Measurements from ENCODE around the gene KRT78. TPM values are rescaled to one million over a fixed set of nuclear protein-coding genes. Genes with fewer than 3 reads are reported as not detected.
A peak's percentile ranks its signal among the peaks of the same experiment; 100 is the strongest.
"Not testable (repeated sequence)": the region's sequence is repeated elsewhere in the genome, so short reads cannot be mapped to it uniquely, and the experiment has no call there.

KRT78 gene
- total RNA-seq (2014; rRNA removed; shearing (Covaris generic); ENCODE audit: low replicate concordance), result not detected in 2 replicates

GRCh38 chr12:52848661-52849255, at the start of gene KRT78:
KRT78 (minus strand) TSS chr12:52848994; CDS start chr12:52848930, 64 bp downstream.
- H3K27me3 ChIP-seq, result no peaks in the 10 kb centered on the region
- no peaks in the 10 kb centered on the region for H3K36me3 ChIP-seq
- no peak within 1 kb of the TSS for H3K4me3 ChIP-seq
- DNase-seq, result no peak
- H3K9me3 ChIP-seq, result no peaks in the 10 kb centered on the region

- Histone ChIP-seq H3K4me3 (no peak overlapping the region), H3K36me3 (no peaks in the 10 kb centered on the region), H3K9me3 (no peaks in the 10 kb centered on the region), H3K27me3 (no peaks in the 10 kb centered on the region)
- no peak for DNase-seq
These were observed 47.7 kb upstream of the KRT78 start for GRCh38 chr12:52896190-52897100.

- Histone ChIP-seq H3K27me3 (no peaks in the 10 kb centered on the region), H3K4me3 (no peak overlapping the region), H3K36me3 (no peaks in the 10 kb centered on the region), H3K9me3 (no peaks in the 10 kb centered on the region)
- DNase-seq, result no peak
These were observed 47.0 kb upstream of the KRT78 start for GRCh38 chr12:52895726-52896189.

GRCh38 chr12:52892974-52893373, 44.2 kb upstream of the KRT78 start:
- Histone ChIP-seq H3K36me3 (no peaks in the 10 kb centered on the region), H3K4me3 (no peak overlapping the region), H3K27me3 (no peaks in the 10 kb centered on the region), H3K9me3 (no peaks in the 10 kb centered on the region)
- DNase-seq, result no peak

GRCh38 chr12:52892207-52892852, 43.5 kb upstream of the KRT78 start:
- Histone ChIP-seq H3K36me3 (no peaks in the 10 kb centered on the region), H3K4me3 (no peak overlapping the region), H3K27me3 (no peaks in the 10 kb centered on the region), H3K9me3 (no peaks in the 10 kb centered on the region)
- DNase-seq, result no peak

GRCh38 chr12:52891044-52891443, 42.2 kb upstream of the KRT78 start:
- Histone ChIP-seq H3K27me3 (no peaks in the 10 kb centered on the region), H3K9me3 (no peaks in the 10 kb centered on the region), H3K36me3 (no peaks in the 10 kb centered on the region), H3K4me3 (no peak overlapping the region)
- no peak for DNase-seq

GRCh38 chr12:52890417-52890816, 41.6 kb upstream of the KRT78 start:
- Histone ChIP-seq H3K27me3 (no peaks in the 10 kb centered on the region), H3K4me3 (no peak overlapping the region), H3K9me3 (no peaks in the 10 kb centered on the region), H3K36me3 (no peaks in the 10 kb centered on the region)
- DNase-seq, result no peak

- peak; percentile 52 for DNase-seq
- Histone ChIP-seq H3K4me3 (no peak overlapping the region), H3K36me3 (no peaks in the 10 kb centered on the region), H3K27me3 (no peaks in the 10 kb centered on the region), H3K9me3 (no peaks in the 10 kb centered on the region)
These were observed 35.9 kb upstream of the KRT78 start for GRCh38 chr12:52884526-52885293.

GRCh38 chr12:52880499-52880898, 31.7 kb upstream of the KRT78 start:
- H3K27me3 ChIP-seq, H3K4me3 ChIP-seq, H3K9me3 ChIP-seq, DNase-seq, H3K36me3 ChIP-seq: not testable (repeated sequence)

- no peak overlapping the region for H3K4me3 ChIP-seq
- peak; percentile 79 for DNase-seq
These were observed 30.9 kb upstream of the KRT78 start for GRCh38 chr12:52879394-52880351.

GRCh38 chr12:52878507-52879393, 30.0 kb upstream of the KRT78 start:
- DNase-seq, result no peak
- H3K27me3 ChIP-seq, result no peaks in the 10 kb centered on the region
- H3K4me3 ChIP-seq, result no peak overlapping the region
- H3K9me3 ChIP-seq, result no peaks in the 10 kb centered on the region
- no peaks in the 10 kb centered on the region; the same call in 1 of the 2 replicates for H3K36me3 ChIP-seq

More at GRCh38 chr12:52879394-52880351, 30.9 kb upstream of the KRT78 start:
- Histone ChIP-seq H3K36me3 (no peaks in the 10 kb centered on the region), H3K27me3 (no peaks in the 10 kb centered on the region), H3K9me3 (no peaks in the 10 kb centered on the region)

GRCh38 chr12:52877242-52877641, 28.4 kb upstream of the KRT78 start:
- H3K36me3 ChIP-seq, result no peaks in the 10 kb centered on the region; the same call in 1 of the 2 replicates
- H3K4me3 ChIP-seq, result no peak overlapping the region
- H3K9me3 ChIP-seq, result no peaks in the 10 kb centered on the region
- no peak for DNase-seq
- H3K27me3 ChIP-seq, result no peaks in the 10 kb centered on the region

GRCh38 chr12:52876372-52876771, 27.6 kb upstream of the KRT78 start:
- H3K9me3 ChIP-seq, result no peaks in the 10 kb centered on the region
- DNase-seq, result no peak
- no peak overlapping the region for H3K4me3 ChIP-seq
- H3K36me3 ChIP-seq, result no peaks in the 10 kb centered on the region; the same call in 1 of the 2 replicates
- no peaks in the 10 kb centered on the region for H3K27me3 ChIP-seq

GRCh38 chr12:52874573-52875435, 26.0 kb upstream of the KRT78 start:
- Histone ChIP-seq H3K4me3 (peak overlapping the region; percentile 16; the same call in 1 of the 2 replicates), H3K27me3 (no peaks in the 10 kb centered on the region), H3K9me3 (no peaks in the 10 kb centered on the region), H3K36me3 (no peaks in the 10 kb centered on the region; the same call in 1 of the 2 replicates)
- DNase-seq, result no peak
